SK-N-SH (cell line): Measurements from ENCODE around the gene GPR160. TPM values are rescaled to one million over a fixed set of nuclear protein-coding genes. Genes with fewer than 3 reads are reported as not detected.

Source experiments
- CTCF ChIA-PET: fragments of 300-600, 350-600 bp; formaldehyde crosslinking; extraction: SDS; loops from one replicate; lab custom pipeline; 2021; lab: Yijun Ruan, JAX
- POLR2A ChIA-PET: fragments of 350-600 bp; sonication (Branson Sonifier 250); formaldehyde crosslinking; extraction: SDS; loops from one replicate; lab custom pipeline; 2020; ENCODE audit warnings: antibody characterized with exemption, inconsistent platforms; lab: Yijun Ruan, JAX
- DNase-seq: peaks from one replicate; pipeline ENCODE4 v3.0.0; 2012
- H2AFZ ChIP-seq: fragments of 200-600 bp; sonication (generic); 2 replicates; pipeline ENCODE4 v1.8.1; 2016; ENCODE audit warnings: antibody characterized with exemption, mild to moderate bottlenecking, low read depth
- H3F3A ChIP-seq: fragments of 200-600 bp; sonication (generic); replicated peaks from 2 replicates; pipeline ENCODE3; 2016; ENCODE audit warnings: antibody characterized with exemption, mild to moderate bottlenecking; ENCODE audit not compliant: insufficient read depth
- H3K27ac ChIP-seq, 2 experiments: fragments of 200-500 bp in 1 of 2; fragments of 200-600 bp in 1 of 2; sonication (Bioruptor generic) in 1 of 2; sonication (generic), shearing (Covaris generic) in 1 of 2; 2 replicates each; pipeline versions ENCODE4 v1.5.1 to v1.6.1; 2014 to 2016; ENCODE audit warnings: low read depth in 2 of 2, inconsistent platforms in 1 of 2, low read length in 1 of 2, mild to moderate bottlenecking in 1 of 2, mixed read lengths in 1 of 2
- H3K27me3 ChIP-seq: fragments of 200-600 bp; sonication (generic), shearing (Covaris generic); 2 replicates; pipeline ENCODE4 v1.6.1; 2016; ENCODE audit warnings: mixed run types; ENCODE audit not compliant: insufficient read depth
- H3K36me3 ChIP-seq, 2 experiments: fragments of 200-500 bp in 1 of 2; fragments of 200-600 bp in 1 of 2; sonication (Bioruptor generic) in 1 of 2; sonication (generic) in 1 of 2; replicated peaks in 1 of 2; 2 replicates each; pipeline versions ENCODE3 to v1.5.1; 2014 to 2016; ENCODE audit warnings: low read length in 1 of 2, mild to moderate bottlenecking in 1 of 2; ENCODE audit not compliant: insufficient read depth in 2 of 2, control insufficient read depth in 1 of 2
- H3K4me1 ChIP-seq, 2 experiments: fragments of 200-500 bp in 1 of 2; fragments of 200-600 bp in 1 of 2; sonication (Bioruptor generic) in 1 of 2; sonication (generic), shearing (Covaris generic) in 1 of 2; 2 replicates each; pipeline versions ENCODE4 v1.5.1 to v1.6.1; 2014 to 2016; ENCODE audit warnings: low read depth in 1 of 2, low read length in 1 of 2, mixed run types in 1 of 2; ENCODE audit not compliant: insufficient read depth in 2 of 2, control insufficient read depth in 1 of 2
- H3K4me2 ChIP-seq: fragments of 200-600 bp; sonication (generic), shearing (Covaris generic); 2 replicates; pipeline ENCODE4 v1.6.1; 2017; ENCODE audit warnings: mixed run types
- H3K4me3 ChIP-seq, 2 experiments: fragments of 200-500 bp in 1 of 2; fragments of 200-600 bp in 1 of 2; sonication (Bioruptor generic) in 1 of 2; sonication (generic), shearing (Covaris generic) in 1 of 2; 2 replicates each; pipeline versions ENCODE4 v1.5.1 to v1.8.1; 2014 to 2016; ENCODE audit warnings: low read depth in 2 of 2, inconsistent platforms in 1 of 2, low read length in 1 of 2, mild to moderate bottlenecking in 1 of 2, mixed read lengths in 1 of 2, moderate library complexity in 1 of 2
- H3K79me2 ChIP-seq: fragments of 200-600 bp; sonication (generic); 2 replicates; pipeline ENCODE4 v1.8.1; 2017; ENCODE audit warnings: mild to moderate bottlenecking; ENCODE audit not compliant: insufficient read depth
- H3K9ac ChIP-seq: fragments of 200-600 bp; sonication (generic); 2 replicates; pipeline ENCODE4 v1.6.1; 2017; ENCODE audit warnings: mixed run types
- H3K9me2 ChIP-seq: fragments of 200-600 bp; sonication (generic); 2 replicates; pipeline ENCODE4 v1.6.1; 2017; ENCODE audit warnings: mixed run types
- H3K9me3 ChIP-seq: fragments of 200-600 bp; sonication (generic); 2 replicates; pipeline ENCODE4 v1.6.1; 2017; ENCODE audit warnings: mixed run types, mild to moderate bottlenecking, moderate library complexity
- H4K20me1 ChIP-seq: fragments of 200-600 bp; sonication (generic); 2 replicates; pipeline ENCODE4 v1.6.1; 2017; ENCODE audit warnings: mild to moderate bottlenecking, mixed run types; ENCODE audit not compliant: insufficient read depth
- CHD2 ChIP-seq: fragments of 150-350 bp; IDR thresholded peaks from 2 replicates; pipeline ENCODE4 v1.6.1; 2018; ENCODE audit warnings: low read length; ENCODE audit not compliant: partially characterized antibody
- EP300 ChIP-seq, 2 experiments: IDR thresholded peaks; 2 replicates each; pipeline versions ENCODE4 v1.4.0 to v1.6.1; 2012; ENCODE audit warnings: borderline replicate concordance in 1 of 2, low read depth in 1 of 2, low read length in 1 of 2
- EZH2phosphoT487 ChIP-seq: fragments of 200-600 bp; sonication (generic); IDR thresholded peaks from 2 replicates; pipeline ENCODE4 v1.6.1; 2017; ENCODE audit warnings: low read depth, mixed run types, mild to moderate bottlenecking, antibody characterized with exemption, moderate library complexity, borderline replicate concordance
- FOSL2 ChIP-seq: IDR thresholded peaks from 2 replicates; pipeline ENCODE4 v1.4.0; 2012; ENCODE audit warnings: low read depth, mild to moderate bottlenecking, moderate library complexity, borderline replicate concordance
- FOXJ3 ChIP-seq: sonication (generic); formaldehyde crosslinking; IDR thresholded peaks from 2 replicates; pipeline ENCODE4 v1.5.1; 2020; ENCODE audit warnings: mild to moderate bottlenecking, missing genetic modification reagents
- FOXM1 ChIP-seq: IDR thresholded peaks from 2 replicates; pipeline ENCODE4 v1.4.0; 2012; ENCODE audit warnings: low read depth, mild to moderate bottlenecking
- NFIC ChIP-seq: IDR thresholded peaks from 2 replicates; pipeline ENCODE4 v1.4.0; 2012; ENCODE audit warnings: borderline replicate concordance
- RAD21 ChIP-seq: IDR thresholded peaks from 2 replicates; pipeline ENCODE4 v1.6.1; 2012; ENCODE audit warnings: mild to moderate bottlenecking, low read length
- RFX5 ChIP-seq: IDR thresholded peaks from 2 replicates; pipeline ENCODE4 v1.6.1; 2012; ENCODE audit warnings: mild to moderate bottlenecking, improper control_type of control experiment, low read length
- RXRA ChIP-seq: IDR thresholded peaks from 2 replicates; pipeline ENCODE4 v1.4.0; 2012; ENCODE audit warnings: low read depth, mild to moderate bottlenecking, borderline replicate concordance
- SIN3A ChIP-seq: IDR thresholded peaks from 2 replicates; pipeline ENCODE4 v1.6.1; 2012; ENCODE audit warnings: low read depth, mild to moderate bottlenecking, low read length, moderate library complexity, borderline replicate concordance
- TCF12 ChIP-seq: IDR thresholded peaks from 2 replicates; pipeline ENCODE4 v1.4.0; 2012
- YY1 ChIP-seq: IDR thresholded peaks from 2 replicates; pipeline ENCODE4 v1.4.0; 2012; ENCODE audit warnings: low read depth, mild to moderate bottlenecking
- WGBS: methylation state at CpG from one replicate; pipeline ENCODE4 v1.1.6; 2017; ENCODE audit warnings: low lambda C conversion rate; 5-methylcytosine and 5-hydroxymethylcytosine counted together
- polyA plus RNA-seq, 3 experiments: library from polyadenylated mRNA; depleted of rRNA; stranded (reverse); fragments of >200 nt; gene quantifications; 2 replicates each; pipeline ENCODE4 v1.2.3, GENCODE V29; 2012
- TF ChIP-seq, protein P1 (sequence below): IDR thresholded peaks from 2 replicates; pipeline ENCODE4 v1.4.0; 2012; ENCODE audit warnings: low read depth, borderline replicate concordance
- TF ChIP-seq, protein P2 (sequence below): IDR thresholded peaks from 2 replicates; pipeline ENCODE4 v1.4.0; 2012; ENCODE audit warnings: low read depth, borderline replicate concordance
- TF ChIP-seq, protein P3 (sequence below): IDR thresholded peaks from 2 replicates; pipeline ENCODE4; 2012

Gene GPR160
- polyA plus RNA-seq, 1 of the 3 experiments (the other 2 are of a cell fraction): 0.31 TPM

DNA sequence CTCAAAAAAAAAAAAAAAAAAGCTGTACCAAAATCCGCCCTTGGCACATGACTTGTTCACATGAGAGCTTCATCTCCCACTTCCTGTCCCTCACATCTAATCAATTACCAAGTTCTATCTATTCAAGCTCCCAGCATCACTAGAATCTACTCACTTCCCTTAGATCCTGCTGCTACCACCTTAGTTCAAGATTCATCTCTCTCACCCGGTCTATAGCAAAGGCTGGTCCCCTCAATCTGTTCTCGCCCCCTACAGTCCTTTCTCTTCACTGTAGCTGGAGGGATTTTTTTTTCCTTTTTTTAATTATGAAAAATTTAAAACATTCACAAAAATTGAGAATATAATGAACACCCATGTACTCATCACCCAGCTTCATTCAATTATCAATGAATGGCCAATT lies 16.7 kb upstream of the GPR160 start:
- H3K27ac ChIP-seq: no peak overlapping the region
- POLR2A ChIA-PET: interaction anchor here (0.6 kb wide), 1 partner anchor 12 kb away, joined by 3 read pairs; no protein-coding TSS in a partner anchor
- CTCF ChIA-PET: interaction anchor here (0.8 to 1.4 kb wide), 3 partner anchors 8 to 19 kb away, joined by 3 to 4 read pairs (median 4); no protein-coding TSS in a partner anchor

DNA sequence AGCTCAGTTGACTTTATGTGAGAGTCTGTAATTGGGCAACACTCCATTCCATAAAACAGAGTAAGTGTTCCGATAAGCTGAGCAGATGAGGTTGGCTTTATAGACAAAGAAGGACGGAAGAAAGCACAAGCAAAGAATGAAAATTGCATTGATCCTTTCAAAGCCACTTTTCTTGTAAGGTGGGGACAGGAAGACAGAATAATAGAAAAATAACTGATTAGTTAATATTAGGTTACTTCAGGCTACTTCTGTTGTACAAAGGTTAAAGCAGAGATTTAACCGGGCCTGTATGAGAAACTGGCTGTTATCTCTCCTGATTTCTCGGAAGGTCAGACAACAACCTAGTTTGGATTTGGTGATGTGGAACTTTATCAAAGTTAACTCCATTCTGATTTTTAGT lies 15.5 kb upstream of the GPR160 start:
- Histone ChIP-seq H3F3A (no peaks in the 10 kb centered on the region), H3K9ac (no peak overlapping the region), H3K9me3 (no peaks in the 10 kb centered on the region), H2AFZ (no peak overlapping the region), H3K27ac (no peak overlapping the region), H3K4me2 (no peak overlapping the region), H3K4me1 (no peaks in the 10 kb centered on the region), H3K27me3 (no peaks in the 10 kb centered on the region), H3K79me2 (no peaks in the 10 kb centered on the region), H3K36me3 (no peaks in the 10 kb centered on the region), H4K20me1 (no peaks in the 10 kb centered on the region), H3K4me3 (no peak overlapping the region), H3K9me2 (no peaks in the 10 kb centered on the region)
- no peak for TF ChIP-seq RXRA
- TF ChIP-seq, protein P1, sequence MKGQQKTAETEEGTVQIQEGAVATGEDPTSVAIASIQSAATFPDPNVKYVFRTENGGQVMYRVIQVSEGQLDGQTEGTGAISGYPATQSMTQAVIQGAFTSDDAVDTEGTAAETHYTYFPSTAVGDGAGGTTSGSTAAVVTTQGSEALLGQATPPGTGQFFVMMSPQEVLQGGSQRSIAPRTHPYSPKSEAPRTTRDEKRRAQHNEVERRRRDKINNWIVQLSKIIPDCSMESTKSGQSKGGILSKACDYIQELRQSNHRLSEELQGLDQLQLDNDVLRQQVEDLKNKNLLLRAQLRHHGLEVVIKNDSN: no peak
- no peak for TF ChIP-seq FOXJ3
- CTCF ChIA-PET: interaction anchor here (1.4 kb wide), 1 partner anchor 11 kb away, joined by 4 read pairs; no protein-coding TSS in a partner anchor
- POLR2A ChIA-PET: no interaction called here
- DNase-seq: no peak
- 90% methylated on average over 4 of the region's 4 CpGs for WGBS

More for the DNA sequence above, 16.7 kb upstream of the GPR160 start:
- Histone ChIP-seq H3K4me3 (no peak overlapping the region), H3K9ac (no peak overlapping the region), H3K79me2 (no peaks in the 10 kb centered on the region), H4K20me1 (no peaks in the 10 kb centered on the region), H3K4me2 (no peak overlapping the region), H3K4me1 (no peaks in the 10 kb centered on the region), H3K36me3 (no peaks in the 10 kb centered on the region), H3K27me3 (no peaks in the 10 kb centered on the region), H3F3A (no peaks in the 10 kb centered on the region), H3K9me3 (no peaks in the 10 kb centered on the region), H3K9me2 (no peaks in the 10 kb centered on the region), H2AFZ (no peak overlapping the region)
- DNase-seq: no peak
- 70% methylated on average over 3 of the region's 3 CpGs for whole genome bisulfite sequencing
- TF ChIP-seq RAD21: no peak
- no peak for TF ChIP-seq TCF12
- no peak for TF ChIP-seq YY1
- no peak for TF ChIP-seq EP300 (IDR thresholded peaks at IDR 0.05; ENCODE audit: borderline replicate concordance in 1 of 2, low read depth in 1 of 2, low read length in 1 of 2)
- TF ChIP-seq CHD2: no peak
- TF ChIP-seq SIN3A: no peak

DNA sequence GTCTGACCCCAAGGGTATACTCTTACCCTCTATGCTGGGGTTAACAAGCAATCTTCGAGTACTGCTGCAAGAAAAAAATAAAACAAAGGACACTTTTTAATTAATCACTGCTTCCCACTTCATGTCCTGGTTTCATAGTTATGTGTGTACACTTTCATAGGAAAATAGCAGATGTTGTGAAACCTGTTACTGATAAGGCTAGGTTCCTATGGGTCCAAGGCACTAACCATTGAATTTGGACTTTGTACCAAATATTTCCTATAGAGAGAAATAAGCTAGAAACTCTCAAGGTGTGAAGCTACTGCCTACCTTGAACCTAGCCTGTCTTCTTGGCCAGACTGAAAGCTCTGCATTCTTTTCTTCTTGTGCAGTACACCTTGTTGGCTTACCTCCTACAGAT lies 14.6 kb upstream of the GPR160 start:
- Histone ChIP-seq H3K27me3 (no peaks in the 10 kb centered on the region), H3K9ac (no peak overlapping the region), H2AFZ (no peak overlapping the region), H4K20me1 (no peaks in the 10 kb centered on the region), H3K27ac (no peak overlapping the region), H3K4me1 (no peaks in the 10 kb centered on the region), H3K4me2 (no peak overlapping the region), H3K36me3 (no peaks in the 10 kb centered on the region), H3K9me3 (no peaks in the 10 kb centered on the region), H3K9me2 (no peaks in the 10 kb centered on the region), H3F3A (no peaks in the 10 kb centered on the region), H3K4me3 (no peak overlapping the region), H3K79me2 (no peaks in the 10 kb centered on the region)
- 46% methylated on average over 1 of the region's 1 CpG for WGBS
- POLR2A ChIA-PET: no interaction called here
- CTCF ChIA-PET: no interaction called here
- DNase-seq: no peak
- TF ChIP-seq EZH2phosphoT487: no peak
- no peak for TF ChIP-seq FOXM1
- TF ChIP-seq FOXJ3: no peak
- TF ChIP-seq, protein P2, sequence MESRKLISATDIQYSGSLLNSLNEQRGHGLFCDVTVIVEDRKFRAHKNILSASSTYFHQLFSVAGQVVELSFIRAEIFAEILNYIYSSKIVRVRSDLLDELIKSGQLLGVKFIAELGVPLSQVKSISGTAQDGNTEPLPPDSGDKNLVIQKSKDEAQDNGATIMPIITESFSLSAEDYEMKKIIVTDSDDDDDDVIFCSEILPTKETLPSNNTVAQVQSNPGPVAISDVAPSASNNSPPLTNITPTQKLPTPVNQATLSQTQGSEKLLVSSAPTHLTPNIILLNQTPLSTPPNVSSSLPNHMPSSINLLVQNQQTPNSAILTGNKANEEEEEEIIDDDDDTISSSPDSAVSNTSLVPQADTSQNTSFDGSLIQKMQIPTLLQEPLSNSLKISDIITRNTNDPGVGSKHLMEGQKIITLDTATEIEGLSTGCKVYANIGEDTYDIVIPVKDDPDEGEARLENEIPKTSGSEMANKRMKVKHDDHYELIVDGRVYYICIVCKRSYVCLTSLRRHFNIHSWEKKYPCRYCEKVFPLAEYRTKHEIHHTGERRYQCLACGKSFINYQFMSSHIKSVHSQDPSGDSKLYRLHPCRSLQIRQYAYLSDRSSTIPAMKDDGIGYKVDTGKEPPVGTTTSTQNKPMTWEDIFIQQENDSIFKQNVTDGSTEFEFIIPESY: no peak
- no peak for TF ChIP-seq NFIC
- TF ChIP-seq EP300 (IDR thresholded peaks at IDR 0.05; ENCODE audit: borderline replicate concordance in 1 of 2, low read depth in 1 of 2, low read length in 1 of 2): no peak
- no peak for TF ChIP-seq RFX5
- TF ChIP-seq FOSL2: no peak
- TF ChIP-seq, protein P3, sequence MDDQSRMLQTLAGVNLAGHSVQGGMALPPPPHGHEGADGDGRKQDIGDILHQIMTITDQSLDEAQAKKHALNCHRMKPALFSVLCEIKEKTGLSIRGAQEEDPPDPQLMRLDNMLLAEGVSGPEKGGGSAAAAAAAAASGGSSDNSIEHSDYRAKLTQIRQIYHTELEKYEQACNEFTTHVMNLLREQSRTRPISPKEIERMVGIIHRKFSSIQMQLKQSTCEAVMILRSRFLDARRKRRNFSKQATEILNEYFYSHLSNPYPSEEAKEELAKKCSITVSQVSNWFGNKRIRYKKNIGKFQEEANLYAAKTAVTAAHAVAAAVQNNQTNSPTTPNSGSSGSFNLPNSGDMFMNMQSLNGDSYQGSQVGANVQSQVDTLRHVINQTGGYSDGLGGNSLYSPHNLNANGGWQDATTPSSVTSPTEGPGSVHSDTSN: no peak
